PC-9 (cell line): ENCODE results near the gene EEF2K.

Experiments used
- CTCF ChIP-seq: fragments of 200-600 bp; sonication (generic); conservative IDR thresholded peaks from 2 replicates; pipeline ENCODE4 v1.6.1; 2017; ENCODE audit warnings: mixed run types, antibody characterized with exemption, mild to moderate bottlenecking, moderate library complexity
- EZH2 ChIP-seq: fragments of 200-600 bp; sonication (generic); IDR thresholded peaks from 2 replicates; pipeline ENCODE4 v1.8.0; 2017; ENCODE audit warnings: antibody characterized with exemption, low read depth

- TF ChIP-seq CTCF (no peak; the same call in 1 of the 2 replicates), EZH2 (no peak)
Observed at GRCh38 chr16:22186517-22186916, 19.6 kb upstream of the EEF2K start.
